Mesothelial cell of epicardium (in vitro differentiated cells): ENCODE data around the gene SLX4IP. TPM values are rescaled to one million over a fixed set of nuclear protein-coding genes. Genes with fewer than 3 reads are reported as not detected.

Experiments
- DNase-seq, 2 experiments: peaks; one replicate each; pipeline ENCODE4 v3.0.0; 2021; ENCODE audit warnings: low spot score in 2 of 2; ENCODE audit not compliant: unreplicated experiment in 2 of 2
- H3K27ac Mint-ChIP-seq: 2 replicates; pipeline ENCODE4 v1.8.0; 2021; ENCODE audit warnings: mixed read lengths
- H3K27me3 Mint-ChIP-seq: 2 replicates; pipeline ENCODE4 v1.8.0; 2021; ENCODE audit warnings: low read depth, mixed read lengths
- H3K36me3 Mint-ChIP-seq: 2 replicates; pipeline ENCODE4 v1.8.0; 2021; ENCODE audit warnings: mixed read lengths
- H3K4me1 Mint-ChIP-seq: 2 replicates; pipeline ENCODE4 v1.8.0; 2021; ENCODE audit warnings: mixed read lengths
- H3K4me3 Mint-ChIP-seq: 2 replicates; pipeline ENCODE4 v1.8.0; 2021; ENCODE audit warnings: mild to moderate bottlenecking, moderate library complexity, mixed read lengths
- H3K9me3 Mint-ChIP-seq: 2 replicates; pipeline ENCODE4 v1.8.0; 2021; ENCODE audit warnings: mixed read lengths
- CTCF ChIP-seq: fragments of 200-600 bp; sonication (generic); IDR thresholded peaks from one replicate; pipeline ENCODE4 v1.5.0; 2021; ENCODE audit warnings: antibody characterized with exemption; ENCODE audit not compliant: unreplicated experiment
- total RNA-seq: library from RNA; stranded (reverse); gene quantifications from 3 replicates; pipeline ENCODE4 v1.2.1, GENCODE V29; 2021

SLX4IP gene
- total RNA-seq, 1 donor from 2014 or later = 10.4 TPM

GRCh38 chr20:10542442-10542841 lies 107.3 kb downstream of the SLX4IP start:
- Mint-ChIP-seq H3K4me1 (peaks cover 35% of the 10 kb centered on the region), H3K4me3 (no peak overlapping the region), H3K9me3 (no peaks in the 10 kb centered on the region), H3K36me3 (no peaks in the 10 kb centered on the region), H3K27me3 (no peaks in the 10 kb centered on the region), H3K27ac (no peak overlapping the region)
- TF ChIP-seq CTCF = no peak
- no peak for DNase-seq

GRCh38 chr20:10543480-10543879 lies 108.4 kb downstream of the SLX4IP start:
- Mint-ChIP-seq H3K36me3 (no peaks in the 10 kb centered on the region), H3K27ac (no peak overlapping the region), H3K27me3 (no peaks in the 10 kb centered on the region), H3K9me3 (no peaks in the 10 kb centered on the region), H3K4me3 (no peak overlapping the region), H3K4me1 (peaks cover 35% of the 10 kb centered on the region)
- no peak for DNase-seq
- no peak for TF ChIP-seq CTCF

- TF ChIP-seq CTCF = no peak
- DNase-seq = no peak
- H3K4me3 Mint-ChIP-seq = no peak overlapping the region
- no peaks in the 10 kb centered on the region for H3K36me3 Mint-ChIP-seq
- peaks cover 43% of the 10 kb centered on the region for H3K4me1 Mint-ChIP-seq
- H3K27me3 Mint-ChIP-seq = no peaks in the 10 kb centered on the region
- H3K9me3 Mint-ChIP-seq = no peaks in the 10 kb centered on the region
- no peak overlapping the region for H3K27ac Mint-ChIP-seq
Observed at GRCh38 chr20:10547276-10548114, 112.4 kb downstream of the SLX4IP start.

GRCh38 chr20:10549511-10549910 lies 114.4 kb downstream of the SLX4IP start:
- no peak for DNase-seq
- no peak overlapping the region for H3K4me3 Mint-ChIP-seq
- no peaks in the 10 kb centered on the region for H3K36me3 Mint-ChIP-seq
- no peak overlapping the region for H3K27ac Mint-ChIP-seq
- peaks cover 52% of the 10 kb centered on the region for H3K4me1 Mint-ChIP-seq
- no peak for TF ChIP-seq CTCF
- no peaks in the 10 kb centered on the region for H3K9me3 Mint-ChIP-seq
- H3K27me3 Mint-ChIP-seq = no peaks in the 10 kb centered on the region

GRCh38 chr20:10550204-10551118 lies 115.4 kb downstream of the SLX4IP start:
- no peaks in the 10 kb centered on the region for H3K36me3 Mint-ChIP-seq
- H3K4me3 Mint-ChIP-seq = no peak overlapping the region
- no peak for DNase-seq
- H3K9me3 Mint-ChIP-seq = no peaks in the 10 kb centered on the region
- no peak for TF ChIP-seq CTCF
- no peak overlapping the region for H3K27ac Mint-ChIP-seq
- no peaks in the 10 kb centered on the region for H3K27me3 Mint-ChIP-seq
- peaks cover 49% of the 10 kb centered on the region for H3K4me1 Mint-ChIP-seq
